GM19035 (cell line): ENCODE results near the gene PAK1.

Source experiments
- ATAC-seq: cut with Tn5 transposase; IDR thresholded peaks from one replicate; pipeline ENCODE4 v1.9.1; 2021; ENCODE audit not compliant: unreplicated experiment

Gene PAK1

DNA sequence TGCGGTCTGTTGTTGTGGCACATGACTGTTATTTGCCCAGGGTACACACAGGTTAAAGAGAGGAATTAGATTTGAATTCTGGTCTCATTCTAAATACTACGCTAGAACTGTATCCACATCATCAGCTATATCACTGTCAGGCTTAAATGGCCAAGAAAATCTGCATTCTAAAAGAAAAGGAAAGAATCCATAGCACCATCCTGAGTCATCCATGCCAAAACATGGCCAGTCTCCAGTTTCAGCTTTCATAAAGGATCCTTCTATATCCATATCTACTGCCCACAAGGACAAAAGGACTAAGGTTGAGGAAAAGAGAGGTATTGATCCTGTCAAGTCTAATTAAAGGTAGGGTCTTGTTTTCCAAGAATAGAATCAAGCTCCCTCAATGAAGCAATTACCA is 98.8 kb downstream of the PAK1 start:
- no peak for ATAC-seq

DNA sequence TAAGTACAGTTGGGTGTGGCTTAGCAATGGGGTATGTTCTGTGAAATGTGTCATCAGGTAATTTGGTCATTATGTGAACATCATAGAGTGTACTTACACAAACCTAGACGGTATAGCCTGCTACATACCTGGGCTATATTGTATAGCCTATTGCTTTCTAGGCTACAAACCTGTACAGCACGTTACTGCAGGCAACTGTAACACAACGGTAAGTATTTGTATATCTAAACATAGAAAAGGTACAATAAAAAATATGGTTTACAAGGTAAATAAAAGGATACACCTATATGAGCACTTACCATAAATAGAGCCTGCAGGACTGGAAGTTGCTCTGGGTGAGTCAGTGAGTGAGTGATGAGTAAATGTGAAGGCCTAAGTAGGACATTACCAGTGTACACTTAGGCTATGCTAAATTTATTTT is 99.3 kb downstream of the PAK1 start:
- no peak for ATAC-seq

DNA sequence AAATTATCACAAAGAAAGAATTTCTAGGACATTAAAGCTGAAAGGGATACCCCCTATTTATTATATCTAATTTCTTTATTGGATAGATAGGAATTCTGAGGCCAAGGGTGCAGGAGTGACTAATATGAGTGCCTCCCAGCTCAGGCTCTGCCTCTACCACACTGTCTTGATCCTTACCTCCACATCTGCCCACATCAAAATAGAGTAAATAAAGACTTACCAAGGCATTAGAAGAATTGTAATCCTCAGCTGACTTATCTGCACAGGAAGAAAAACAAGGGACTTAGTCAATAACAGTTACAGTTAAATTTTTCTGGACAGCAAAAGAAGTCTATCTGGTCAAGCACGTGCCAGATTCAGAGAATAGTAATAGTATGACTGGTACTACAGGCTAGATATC is 99.8 kb downstream of the PAK1 start:
- no peak for ATAC-seq

DNA sequence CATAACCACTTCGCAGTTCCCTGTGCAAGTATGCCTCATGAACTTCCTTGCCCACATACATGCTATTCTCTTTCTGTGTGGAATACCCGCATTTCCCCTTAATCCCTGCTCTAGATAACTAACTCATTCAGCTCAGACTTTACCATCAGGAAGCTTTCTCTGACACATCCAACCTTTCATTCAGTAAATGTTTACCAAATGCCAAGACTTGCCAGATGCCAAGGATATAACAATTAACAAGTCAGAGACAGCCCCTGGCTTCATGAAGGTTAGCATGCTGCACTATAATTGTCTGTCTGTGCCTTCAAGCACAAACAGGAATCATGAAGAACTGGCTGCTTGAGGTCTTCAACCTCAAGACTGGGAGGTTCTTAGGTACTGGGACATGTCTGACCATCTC is 101.2 kb downstream of the PAK1 start:
- ATAC-seq = no peak

DNA sequence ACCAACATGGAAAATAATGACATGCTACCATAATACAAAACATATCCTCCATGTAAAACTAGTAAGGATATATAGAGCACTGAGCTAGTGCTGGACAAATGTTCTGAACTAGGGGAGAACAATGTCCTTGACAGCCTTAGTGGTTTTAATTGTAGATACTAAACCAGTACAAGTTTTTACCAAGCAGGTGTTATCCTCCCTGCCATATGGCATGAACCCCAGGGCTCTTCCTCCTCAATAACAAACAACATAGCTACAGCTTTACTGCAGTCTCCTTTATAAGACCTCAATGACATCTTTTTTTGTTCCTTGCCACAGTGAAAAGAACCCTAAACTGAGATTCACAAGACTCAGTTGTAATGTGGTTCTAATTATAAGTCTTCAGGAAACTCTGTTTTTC is 102.2 kb downstream of the PAK1 start:
- ATAC-seq = no peak

DNA sequence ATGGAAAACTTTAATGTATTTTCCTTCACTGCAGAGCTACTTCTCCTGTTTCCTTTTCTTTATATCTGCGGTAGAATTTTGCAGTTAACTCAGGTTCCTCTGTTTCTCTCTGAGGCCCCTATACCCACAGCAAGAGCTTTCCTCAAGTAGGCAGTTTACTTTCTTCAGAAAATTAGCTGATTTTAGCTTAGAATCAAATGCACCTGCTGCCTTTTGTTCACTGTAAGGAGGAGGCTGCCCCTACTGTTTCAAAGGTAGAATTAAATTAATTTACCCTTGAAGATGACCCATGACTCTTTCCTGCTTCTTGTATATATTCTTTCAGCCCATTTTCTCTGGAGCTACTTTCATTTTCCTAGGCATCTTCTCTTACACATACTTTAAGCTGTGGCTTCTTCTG is 103.7 kb downstream of the PAK1 start:
- no peak for ATAC-seq

DNA sequence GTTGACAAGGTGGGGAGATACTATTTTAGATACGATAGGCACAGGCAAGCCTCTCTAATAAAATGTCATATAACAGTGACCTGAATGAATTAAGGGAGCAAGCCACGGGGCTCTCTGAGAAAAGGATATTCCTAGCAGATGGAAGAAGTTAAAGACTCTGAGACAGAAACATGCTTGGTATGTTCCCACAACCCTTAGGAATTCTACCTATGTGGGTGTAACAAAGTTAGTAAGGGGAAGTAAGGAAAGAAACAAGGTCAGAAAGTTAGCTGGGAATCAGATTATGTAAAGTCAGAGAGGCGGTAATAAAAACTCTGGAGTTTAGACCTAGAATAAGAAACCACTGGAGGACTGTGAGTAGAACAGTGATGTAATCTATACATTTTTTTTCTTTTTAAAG is 112.7 kb downstream of the PAK1 start:
- ATAC-seq = no peak

DNA sequence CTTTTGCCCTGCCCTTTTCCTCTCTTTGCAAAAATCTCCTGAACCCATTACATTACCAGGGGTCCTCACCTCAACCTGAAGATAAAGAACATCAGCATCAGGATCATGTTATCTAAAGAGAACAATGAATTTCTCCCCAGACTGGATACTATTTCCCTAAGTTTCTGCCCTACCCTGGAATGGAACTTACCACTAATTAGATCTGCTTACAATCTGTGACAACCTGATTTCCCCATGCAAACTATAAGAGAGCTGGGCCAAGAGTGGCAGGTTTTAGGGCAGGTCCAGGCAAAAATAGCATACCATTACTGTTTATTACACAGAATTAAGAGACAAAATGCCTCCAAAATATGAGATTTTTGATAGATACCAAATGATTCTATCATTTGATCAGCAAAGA is 114.4 kb downstream of the PAK1 start:
- no peak for ATAC-seq

DNA sequence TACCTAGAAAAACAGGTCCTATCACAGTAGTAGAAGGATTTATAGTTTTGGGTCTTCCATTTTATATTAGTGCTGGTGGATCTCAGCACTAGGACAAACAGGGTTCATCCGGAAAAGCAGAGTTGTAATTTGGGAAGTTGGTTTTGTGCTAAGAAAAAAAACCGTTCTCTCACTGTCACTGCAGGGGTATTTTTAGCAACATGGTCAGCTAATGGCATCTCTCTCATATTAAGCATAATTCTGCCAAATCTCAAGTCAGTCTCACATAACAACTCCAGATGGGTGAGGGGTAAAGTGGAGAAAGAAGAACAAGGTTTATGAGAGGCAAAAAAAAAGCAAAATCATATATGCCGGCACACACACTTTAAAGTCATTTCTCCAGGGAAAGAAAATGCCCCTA is 120.8 kb downstream of the PAK1 start:
- no peak for ATAC-seq

DNA sequence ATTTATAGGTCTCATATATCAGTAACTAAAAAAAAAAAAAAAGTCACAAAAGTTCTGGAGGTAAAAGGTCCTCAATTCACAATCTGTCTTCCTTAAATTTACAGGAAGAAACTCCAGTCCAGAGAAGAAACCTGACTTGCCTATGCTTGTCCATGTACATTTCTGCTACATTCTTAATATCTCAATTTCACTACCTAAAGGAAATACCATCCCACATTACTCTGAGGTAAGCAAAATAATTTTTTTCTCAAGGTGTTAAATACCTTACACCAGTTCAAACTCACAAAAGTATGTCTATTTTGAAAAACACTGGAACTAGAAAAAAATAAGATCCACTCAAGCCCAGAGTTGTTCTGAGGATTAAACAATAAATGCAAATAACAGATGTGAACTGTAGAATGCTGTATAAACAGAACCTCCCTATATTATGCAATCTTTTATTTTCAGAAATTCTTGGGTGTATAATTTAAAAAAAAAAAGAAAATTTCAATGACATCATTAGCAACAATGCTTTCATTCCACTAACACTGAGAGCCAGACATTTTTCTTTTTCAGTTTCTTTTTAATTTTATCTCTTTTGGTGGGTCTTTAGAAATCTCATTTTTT is 122.5 kb downstream of the PAK1 start:
- ATAC-seq = no peak

DNA sequence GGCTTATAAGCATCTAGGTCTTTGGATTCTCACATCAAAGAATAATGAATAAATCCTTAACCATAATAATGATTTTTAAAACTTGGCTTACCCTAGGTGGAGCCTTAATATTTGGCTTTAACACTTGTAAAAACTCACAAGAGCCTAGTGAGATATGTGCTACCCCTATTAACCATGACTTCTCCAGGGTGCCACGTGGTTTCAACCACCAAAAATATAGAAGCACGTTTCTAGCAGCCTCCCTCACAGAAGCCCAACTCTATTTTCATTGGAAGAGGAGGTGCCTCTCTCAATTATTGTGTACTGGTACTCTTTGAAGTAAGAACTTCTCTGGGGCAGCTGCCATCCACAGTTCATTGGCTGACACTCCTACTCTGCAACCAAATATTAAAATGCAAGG is 125.9 kb downstream of the PAK1 start:
- ATAC-seq = no peak

DNA sequence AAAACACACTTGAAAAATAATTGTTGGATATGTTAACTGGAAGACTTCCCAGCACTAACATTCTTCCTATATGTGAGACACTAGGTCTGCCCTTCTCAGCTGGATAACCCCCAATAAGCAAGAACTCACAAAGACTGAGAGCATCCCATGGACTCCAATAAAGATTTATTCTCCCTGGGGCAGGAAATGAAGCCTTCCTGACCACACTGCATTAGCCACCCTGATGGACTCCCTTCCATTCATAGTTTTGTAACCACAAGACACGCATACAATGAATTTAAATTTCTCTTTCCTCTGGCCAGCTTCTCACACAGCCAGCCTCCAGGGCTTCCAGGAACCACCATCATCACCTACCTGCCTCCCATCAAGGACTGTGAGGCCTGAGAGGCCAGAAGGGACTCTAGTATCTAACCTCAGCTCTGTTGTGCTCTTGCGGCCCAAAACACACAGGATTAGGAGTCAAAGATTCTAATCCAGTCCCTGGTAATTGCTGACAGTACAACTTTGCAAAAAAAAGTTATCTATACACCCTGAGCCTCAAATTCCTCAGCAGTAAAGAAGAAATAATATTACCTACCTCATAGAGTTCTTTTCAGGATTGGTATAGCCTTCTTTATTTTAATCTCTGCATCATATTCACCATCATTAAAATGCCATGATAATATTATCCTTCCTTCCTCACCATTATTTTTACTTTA is 126.8 kb downstream of the PAK1 start:
- no peak for ATAC-seq

DNA sequence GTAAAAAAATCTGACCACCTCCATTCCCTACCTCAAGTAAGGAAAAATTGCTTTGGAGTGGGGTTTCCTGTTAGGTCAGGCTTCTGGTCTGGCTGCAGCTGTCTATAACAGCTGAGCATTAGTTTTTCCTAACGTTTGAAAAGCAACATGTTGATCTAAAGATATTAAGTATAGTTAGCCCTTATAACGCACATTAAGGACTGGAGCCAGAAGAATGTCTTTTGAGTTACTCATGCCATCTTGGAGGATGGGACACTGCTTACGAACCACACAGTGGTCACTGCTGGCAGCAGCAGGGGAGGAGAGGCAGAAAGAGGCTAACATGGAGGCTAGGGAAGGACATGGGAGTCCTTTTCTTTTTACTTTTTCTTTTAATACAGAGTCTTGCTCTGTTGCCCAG is 128.3 kb downstream of the PAK1 start:
- no peak for ATAC-seq

DNA sequence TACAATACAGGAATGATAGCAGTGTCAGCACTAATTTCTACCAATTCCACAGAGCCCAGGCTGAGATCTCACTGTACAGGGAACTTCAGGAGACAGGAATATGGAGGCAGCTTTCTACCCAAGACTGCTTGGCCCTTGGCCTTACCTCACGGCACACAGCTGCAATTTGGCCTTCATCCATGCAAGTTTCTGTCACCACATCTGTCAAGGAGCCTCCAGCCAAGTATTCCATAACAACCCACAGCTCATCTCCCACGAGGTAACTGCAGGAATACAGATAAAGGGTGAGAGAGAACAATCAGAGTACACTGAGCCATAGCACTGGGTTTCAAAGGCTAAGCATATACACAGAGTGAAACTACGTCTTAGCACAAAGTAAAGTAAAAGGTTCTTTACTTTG is 133.4 kb downstream of the PAK1 start:
- ATAC-seq = no peak

DNA sequence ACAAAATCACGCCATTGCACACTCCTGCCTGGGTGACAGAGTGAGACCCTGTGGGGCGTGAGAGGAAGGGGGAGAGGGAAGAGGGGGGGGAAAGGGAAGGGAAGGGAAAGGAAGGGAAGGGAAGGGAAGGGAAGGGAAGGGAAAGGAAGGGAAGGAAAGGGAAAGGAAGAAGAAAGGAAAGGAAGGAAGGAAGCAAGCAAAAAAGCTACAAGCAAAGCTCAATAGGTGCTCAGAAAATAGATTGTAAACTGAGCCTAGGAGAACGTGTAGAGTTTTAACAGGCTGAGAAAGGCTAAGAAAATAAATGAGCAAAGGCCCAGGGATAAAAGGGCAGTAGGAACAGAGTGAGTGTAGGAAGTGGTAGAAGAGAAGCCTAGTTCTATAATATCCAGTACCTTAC is 141.6 kb downstream of the PAK1 start:
- ATAC-seq = no peak

DNA sequence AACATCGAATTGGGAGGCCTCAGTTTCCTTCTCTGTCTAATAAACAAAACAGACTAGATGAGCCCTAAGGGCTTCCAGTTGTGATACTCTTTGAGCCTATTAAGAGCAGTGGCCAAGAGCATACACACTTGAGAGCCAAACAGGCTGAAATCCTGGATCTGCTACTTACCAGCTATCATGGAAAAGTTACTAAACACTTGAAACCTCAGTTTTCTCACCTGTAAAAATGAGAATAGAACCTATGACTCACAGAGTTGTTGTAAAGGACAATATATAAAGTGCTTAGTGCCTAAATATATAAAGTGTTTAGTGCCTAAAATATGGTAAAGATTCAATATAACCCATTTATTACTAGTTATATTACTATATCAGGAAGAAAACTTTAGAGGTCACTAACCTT is 148.7 kb downstream of the PAK1 start:
- no peak for ATAC-seq

DNA sequence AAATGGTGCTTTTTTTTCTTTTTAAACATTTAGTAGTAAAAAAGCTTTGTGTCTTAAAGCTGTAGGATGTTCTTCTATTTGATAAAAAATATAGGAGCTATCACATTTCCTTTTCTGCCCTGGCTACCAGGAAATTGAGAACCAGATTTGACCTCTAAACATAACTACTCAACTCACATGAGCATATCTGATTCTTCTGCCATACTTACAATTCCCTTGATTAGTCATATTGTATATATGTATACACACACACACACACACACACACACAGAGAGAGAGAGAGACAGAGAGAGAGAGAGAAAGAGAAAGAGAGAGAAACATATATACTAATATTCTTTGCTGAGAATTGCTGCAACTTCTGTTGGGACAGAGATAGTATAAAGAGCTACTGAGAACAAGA is 149.4 kb downstream of the PAK1 start:
- no peak for ATAC-seq

DNA sequence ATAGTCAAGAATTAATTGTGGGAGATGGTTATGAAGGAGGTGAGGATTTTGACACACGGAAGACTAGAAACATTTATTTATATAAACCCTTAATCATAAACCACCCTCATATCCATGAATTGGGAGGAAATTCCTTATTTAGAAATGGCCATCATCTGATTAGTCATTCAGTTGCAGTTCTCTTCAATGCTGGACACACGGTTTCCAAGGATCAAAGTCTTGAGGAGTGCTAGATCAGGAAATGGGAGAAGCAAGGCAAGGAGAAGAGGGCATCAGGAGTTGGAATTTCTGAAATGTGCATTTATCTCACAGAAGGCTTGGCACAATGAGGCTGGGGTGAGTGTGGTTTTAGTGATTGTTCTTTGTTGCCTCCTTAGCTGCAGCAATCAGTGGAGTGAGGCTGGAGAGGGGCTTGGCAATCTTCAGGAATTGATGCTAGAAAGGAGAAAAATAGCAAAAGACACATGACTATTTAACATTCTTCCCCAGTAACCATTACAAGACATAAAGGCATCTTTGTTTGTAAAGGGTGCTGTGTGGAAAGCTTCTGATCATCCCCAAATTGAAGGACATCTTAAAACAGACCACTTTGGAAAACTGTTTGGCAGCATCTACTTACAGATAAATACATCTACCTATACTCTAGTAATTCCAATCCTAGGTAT is 150.8 kb downstream of the PAK1 start:
- no peak for ATAC-seq

DNA sequence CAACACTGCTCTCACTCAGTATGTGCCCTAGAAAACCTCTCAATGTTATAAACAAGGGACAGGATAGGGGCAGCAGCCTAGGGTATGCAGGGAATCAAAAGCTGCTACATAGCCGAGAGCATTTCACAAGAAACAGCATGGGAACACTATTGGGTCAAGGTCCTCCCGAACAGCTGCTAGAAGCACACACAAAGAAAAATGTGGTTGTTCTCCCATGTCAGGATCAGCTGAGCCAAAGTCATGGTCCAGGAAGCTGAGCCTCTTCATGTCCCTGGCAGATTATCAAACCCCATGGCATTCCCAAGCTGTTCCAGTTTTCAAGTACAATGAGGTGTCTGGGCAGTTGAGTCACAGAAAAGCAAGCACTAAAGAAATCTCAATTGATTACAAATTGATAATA is 151.4 kb downstream of the PAK1 start:
- no peak for ATAC-seq

DNA sequence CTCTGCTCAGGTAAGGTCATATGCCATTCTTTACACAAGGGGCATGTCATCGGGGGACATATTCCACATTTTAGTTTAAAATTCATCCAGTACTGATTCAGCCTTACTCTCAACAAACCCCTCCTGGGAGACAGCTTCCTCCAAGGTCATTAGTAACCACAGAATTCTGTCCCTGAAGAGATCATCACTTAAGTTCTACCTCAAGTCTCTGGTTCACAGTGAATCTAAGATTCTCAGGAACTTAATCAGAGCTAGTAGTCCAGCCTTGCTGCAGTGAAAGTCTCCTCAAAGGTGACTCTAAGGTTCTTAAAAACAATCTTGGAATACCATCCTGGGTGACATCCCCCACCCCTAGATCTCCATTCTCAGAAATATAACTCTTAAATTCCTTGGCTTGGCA is 153.5 kb downstream of the PAK1 start:
- no peak for ATAC-seq

DNA sequence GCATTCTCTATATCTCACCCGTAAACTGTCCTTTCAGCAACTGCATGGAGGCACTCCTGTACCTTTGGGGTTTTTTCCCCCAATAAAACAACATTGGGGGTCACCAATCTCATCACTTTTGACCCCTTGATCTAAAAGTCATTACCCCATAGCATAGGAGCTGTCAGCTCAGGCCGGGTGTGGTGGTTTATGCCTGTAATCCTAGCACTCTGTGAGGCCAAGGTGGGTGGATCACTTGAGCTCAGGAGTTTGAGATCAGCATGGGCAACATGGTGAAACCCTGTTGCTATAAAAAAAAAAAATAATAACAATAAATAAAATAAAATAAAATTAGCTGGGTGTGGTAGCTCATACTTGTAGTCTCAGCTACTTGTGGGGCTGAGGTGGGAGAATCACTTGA is 155.3 kb downstream of the PAK1 start:
- no peak for ATAC-seq

DNA sequence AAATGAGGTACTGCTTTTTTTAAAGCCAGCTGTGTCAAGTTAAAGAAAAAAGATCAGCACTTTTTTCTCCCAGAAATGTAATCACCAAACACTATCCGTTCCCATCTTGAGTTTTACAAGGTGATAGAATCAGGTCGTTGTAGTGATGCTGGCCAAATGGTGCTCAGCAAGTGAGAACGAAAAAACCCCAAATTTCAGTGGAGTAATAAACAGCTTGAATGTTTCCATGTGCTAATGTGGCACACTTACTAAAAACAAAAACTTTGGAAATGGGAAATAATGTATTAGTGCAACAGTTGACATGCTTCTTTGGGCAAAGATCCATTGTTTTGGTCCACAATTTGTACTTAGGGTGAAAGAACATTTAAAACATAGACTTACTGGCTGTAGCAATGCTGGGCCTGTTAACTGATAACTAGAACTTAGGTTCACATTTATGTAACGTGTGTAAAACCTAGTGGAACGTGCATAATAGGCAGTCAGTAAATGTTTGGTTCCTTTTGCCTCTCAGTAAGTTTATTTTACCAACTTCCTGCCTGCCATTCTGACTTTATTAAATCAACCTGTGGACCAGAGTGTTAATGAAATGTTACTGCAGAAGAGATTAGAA is 157.1 kb downstream of the PAK1 start:
- no peak for ATAC-seq
